OCI-LY1 (cell line): ENCODE results near the gene ABCE1.

Experiments used
- CTCF ChIP-seq: fragments of 200-600 bp; sonication (generic), shearing (Covaris generic); IDR thresholded peaks from 2 replicates; pipeline ENCODE4 v1.5.1; 2017; ENCODE audit warnings: mild to moderate bottlenecking, antibody characterized with exemption, low read length, moderate library complexity, mixed read lengths
- EZH2 ChIP-seq: fragments of 200-600 bp; sonication (generic), shearing (Covaris generic); IDR thresholded peaks from 2 replicates; pipeline ENCODE4 v1.8.0; 2017; ENCODE audit warnings: borderline replicate concordance, mixed run types, mild to moderate bottlenecking, antibody characterized with exemption, low read length, moderate library complexity, mixed read lengths

- TF ChIP-seq CTCF (peak; percentile 61; the same call in 1 of the 2 replicates), EZH2 (no peak)
Measured at GRCh38 chr4:145061318-145061920, 36.7 kb upstream of the ABCE1 start.
